Stimulated activated CD8-positive, alpha-beta memory T cell treated with anti-CD3 and anti-CD28 coated beads, Interleukin-4, amount 100 ng/mL, for 24 hours (primary cell): ENCODE results near the gene RALB.
"Not testable (repeated sequence)": the region's sequence is repeated elsewhere in the genome, so short reads cannot be mapped to it uniquely, and the experiment has no call there.

Experiments
- DNase-seq: peaks from one replicate; pipeline ENCODE4 v3.0.0-alpha.2; 2020; ENCODE audit warnings: low read depth

Gene RALB

DNA sequence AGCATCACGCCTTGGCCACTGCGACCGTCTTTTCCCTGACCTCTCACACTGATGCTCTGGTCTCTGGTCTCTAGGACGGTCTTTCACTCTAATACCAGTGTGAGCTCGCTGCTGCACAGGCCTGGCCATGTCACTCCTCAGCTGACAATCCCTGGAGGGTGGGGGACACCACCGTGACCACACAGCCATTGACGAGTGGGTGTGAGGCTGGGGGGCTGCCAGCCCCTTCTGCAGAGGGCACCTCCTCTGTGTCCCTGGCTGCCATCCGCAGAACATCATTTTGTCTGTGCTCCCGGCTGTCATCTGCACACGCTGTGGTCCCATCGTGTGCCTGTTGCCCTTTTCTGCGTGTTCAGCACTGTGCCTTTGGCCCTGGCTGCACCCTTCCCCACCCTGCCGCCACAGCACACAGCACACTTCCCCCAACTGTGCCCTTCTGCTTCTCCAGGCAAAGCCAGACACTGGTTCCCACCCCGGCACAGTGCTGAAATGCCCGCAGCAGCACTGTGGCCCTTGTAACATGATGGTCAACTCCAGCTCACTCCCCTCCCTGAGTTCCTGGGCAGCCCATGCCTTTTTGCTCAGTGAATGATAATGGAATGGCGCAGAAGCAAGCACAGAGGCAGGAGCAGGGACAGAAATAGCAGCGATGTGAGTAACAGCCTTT, 62.8 kb downstream of the RALB start:
- DNase-seq, result no peak

- no peak for DNase-seq
Measured at GRCh38 chr2:120316071-120316470, 63.4 kb downstream of the RALB start.

GRCh38 chr2:120316528-120317179, 64.0 kb downstream of the RALB start:
- DNase-seq, result no peak

- no peak for DNase-seq
Measured at GRCh38 chr2:120317180-120317533, 64.5 kb downstream of the RALB start.

GRCh38 chr2:120317916-120318315, 65.3 kb downstream of the RALB start:
- DNase-seq, result no peak

DNA sequence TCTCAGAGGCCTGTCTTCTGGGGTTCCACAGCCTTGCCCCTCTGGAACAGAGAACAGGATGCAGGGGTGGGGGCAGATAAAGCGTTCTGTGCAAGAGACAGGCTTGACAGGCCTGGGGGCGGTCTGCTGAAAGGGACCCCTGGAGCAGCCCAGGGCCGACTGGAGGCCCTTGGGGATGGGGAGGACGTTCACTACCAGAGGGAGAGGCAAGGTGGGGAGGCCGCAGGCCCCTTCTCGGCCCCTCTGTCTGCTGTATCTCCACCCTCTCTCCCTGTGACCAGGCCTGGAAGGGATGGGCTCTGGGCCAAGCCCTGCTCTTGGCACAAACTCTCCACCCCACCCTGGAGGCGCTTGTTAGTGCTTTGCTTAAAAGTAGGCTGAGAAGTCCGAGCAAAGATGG, 66.0 kb downstream of the RALB start:
- DNase-seq, result no peak

GRCh38 chr2:120319123-120319522, 66.5 kb downstream of the RALB start:
- DNase-seq, result no peak

DNA sequence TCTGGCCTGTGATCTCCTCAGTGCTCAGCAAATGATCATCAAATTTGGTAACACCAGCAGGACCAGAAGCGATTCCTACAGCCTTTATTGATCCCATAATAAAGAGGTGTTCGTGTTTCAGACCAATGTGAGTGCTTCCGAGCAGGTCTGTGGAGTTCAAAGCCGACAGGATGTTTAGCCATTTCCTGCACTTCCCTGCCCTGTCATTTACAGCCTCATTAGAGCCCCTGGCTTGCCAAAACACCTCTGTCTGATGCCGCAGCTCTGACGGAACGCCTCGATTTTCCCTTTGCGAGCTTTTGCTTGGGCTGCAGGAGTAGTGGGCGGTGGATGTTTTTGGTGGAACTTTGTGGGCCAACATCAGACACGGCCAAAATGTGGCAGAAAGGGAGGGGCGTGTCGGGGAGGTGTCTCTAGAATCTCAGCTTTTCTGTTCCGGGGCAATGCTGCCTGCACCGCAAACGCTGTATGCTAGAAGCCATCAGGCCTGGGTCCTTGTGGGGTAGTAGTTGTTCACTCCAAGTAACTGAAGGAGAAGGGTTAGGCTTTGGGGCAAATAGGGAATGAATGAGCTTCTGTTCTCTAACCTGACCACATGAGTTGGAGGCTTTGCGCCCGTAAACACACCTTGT, 67.2 kb downstream of the RALB start:
- no peak for DNase-seq

- DNase-seq, result no peak
Measured at GRCh38 chr2:120320318-120320851, 67.7 kb downstream of the RALB start.

- DNase-seq, result not testable (repeated sequence)
Measured at GRCh38 chr2:120320887-120321556, 68.4 kb downstream of the RALB start.

- DNase-seq, result no peak
Measured at GRCh38 chr2:120321721-120322284, 69.2 kb downstream of the RALB start.

DNA sequence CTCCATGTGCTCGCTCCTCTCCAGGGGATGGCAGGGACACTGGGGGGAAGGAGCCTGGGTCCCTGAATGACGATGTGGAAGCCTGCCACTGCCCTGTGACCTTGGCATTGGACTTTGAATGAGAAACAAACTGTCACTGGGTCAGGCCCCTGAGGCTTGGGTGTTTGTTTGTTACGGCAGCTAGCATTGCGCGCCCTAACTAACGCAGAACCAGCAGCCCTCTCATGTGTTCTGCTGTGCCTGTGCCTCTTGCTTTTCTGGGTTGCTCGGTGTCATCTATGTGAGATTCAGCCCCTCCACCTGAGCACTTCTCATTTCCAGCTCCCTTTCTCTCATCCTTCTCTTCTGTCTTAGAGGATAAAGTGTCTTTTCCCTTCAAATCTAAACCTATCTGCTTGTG, 69.7 kb downstream of the RALB start:
- no peak for DNase-seq

GRCh38 chr2:120323214-120323613, 70.6 kb downstream of the RALB start:
- no peak for DNase-seq

- DNase-seq, result no peak
Measured at GRCh38 chr2:120323807-120324399, 71.3 kb downstream of the RALB start.

DNA sequence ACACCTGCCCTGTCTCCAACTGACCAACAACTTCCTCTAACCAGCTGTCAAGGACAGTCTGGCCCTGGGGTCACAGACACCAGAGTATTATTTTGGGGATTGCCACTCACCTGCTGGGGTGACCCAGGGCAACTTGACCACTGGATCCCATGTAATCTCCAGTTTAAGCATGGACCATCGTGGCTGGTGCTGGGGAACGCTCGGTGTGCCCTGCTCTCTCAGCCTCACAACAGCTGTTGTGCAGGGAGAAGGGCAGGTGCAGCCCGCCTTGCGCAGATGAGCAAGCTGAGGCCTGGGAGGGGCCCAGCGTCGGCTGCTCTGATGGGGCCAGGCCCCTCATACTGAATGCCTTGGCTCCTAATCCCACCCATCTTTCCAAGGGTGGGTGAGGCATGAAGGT, 72.3 kb downstream of the RALB start:
- DNase-seq, result no peak

- no peak for DNase-seq
Measured at GRCh38 chr2:120326066-120326465, 73.4 kb downstream of the RALB start.

- DNase-seq, result no peak
Measured at GRCh38 chr2:120330946-120331822, 78.5 kb downstream of the RALB start.

DNA sequence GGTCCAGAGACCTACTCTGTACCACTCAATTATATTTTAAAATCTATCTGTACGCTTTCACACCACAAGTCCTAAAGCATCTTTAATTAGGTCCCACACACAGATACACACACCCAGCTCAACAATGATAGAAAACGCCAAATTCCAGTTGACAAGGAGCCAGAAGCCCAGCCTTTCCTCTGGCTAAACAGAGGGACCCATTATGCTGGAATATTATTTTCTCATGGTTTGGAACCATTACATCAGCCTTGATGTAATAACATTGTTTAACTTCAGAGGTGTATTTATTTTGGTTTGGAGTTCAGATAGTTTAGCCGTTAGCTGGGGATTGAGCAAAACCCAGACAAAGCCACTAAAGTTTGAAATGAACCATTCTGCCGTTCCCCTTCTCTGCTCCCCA, 79.3 kb downstream of the RALB start:
- no peak for DNase-seq

DNA sequence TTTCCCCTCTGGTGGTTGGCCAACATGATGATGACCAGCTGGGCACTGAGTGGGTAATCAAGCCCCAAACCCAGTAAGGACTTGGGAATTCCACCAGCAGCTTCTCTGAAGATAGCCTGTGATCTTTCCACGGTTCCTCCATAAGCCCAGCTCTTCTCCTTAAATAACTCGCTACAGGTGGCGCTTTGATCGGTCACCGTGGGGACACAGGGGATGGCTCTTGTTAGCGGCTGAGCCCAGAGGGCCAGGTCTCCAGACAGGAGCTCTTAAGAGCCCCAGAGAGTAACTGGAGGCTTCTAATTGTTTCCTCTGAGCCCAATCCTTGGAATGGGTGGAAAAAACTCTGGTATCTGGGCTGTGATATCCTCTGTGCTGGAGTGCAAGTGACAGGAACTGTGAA, 79.7 kb downstream of the RALB start:
- no peak for DNase-seq

GRCh38 chr2:120334068-120334467, 81.4 kb downstream of the RALB start:
- no peak for DNase-seq

- no peak for DNase-seq
Measured at GRCh38 chr2:120336749-120337148, 84.1 kb downstream of the RALB start.
